Stimulated activated CD4-positive, alpha-beta T cell treated with anti-CD3 and anti-CD28 coated beads, Interleukin-4, amount 100 ng/mL, for 48 hours (primary cell): Measurements from ENCODE around the gene CABP4.
A peak's percentile ranks its signal among the peaks of the same experiment; 100 is the strongest.
"Not testable (repeated sequence)": the region's sequence is repeated elsewhere in the genome, so short reads cannot be mapped to it uniquely, and the experiment has no call there.

Experiments
- DNase-seq, 2 donors: peaks; one replicate each; pipeline ENCODE4 v3.0.0-alpha.2; 2020; ENCODE audit warnings: low read depth in 2 of 2

Gene CABP4

DNA sequence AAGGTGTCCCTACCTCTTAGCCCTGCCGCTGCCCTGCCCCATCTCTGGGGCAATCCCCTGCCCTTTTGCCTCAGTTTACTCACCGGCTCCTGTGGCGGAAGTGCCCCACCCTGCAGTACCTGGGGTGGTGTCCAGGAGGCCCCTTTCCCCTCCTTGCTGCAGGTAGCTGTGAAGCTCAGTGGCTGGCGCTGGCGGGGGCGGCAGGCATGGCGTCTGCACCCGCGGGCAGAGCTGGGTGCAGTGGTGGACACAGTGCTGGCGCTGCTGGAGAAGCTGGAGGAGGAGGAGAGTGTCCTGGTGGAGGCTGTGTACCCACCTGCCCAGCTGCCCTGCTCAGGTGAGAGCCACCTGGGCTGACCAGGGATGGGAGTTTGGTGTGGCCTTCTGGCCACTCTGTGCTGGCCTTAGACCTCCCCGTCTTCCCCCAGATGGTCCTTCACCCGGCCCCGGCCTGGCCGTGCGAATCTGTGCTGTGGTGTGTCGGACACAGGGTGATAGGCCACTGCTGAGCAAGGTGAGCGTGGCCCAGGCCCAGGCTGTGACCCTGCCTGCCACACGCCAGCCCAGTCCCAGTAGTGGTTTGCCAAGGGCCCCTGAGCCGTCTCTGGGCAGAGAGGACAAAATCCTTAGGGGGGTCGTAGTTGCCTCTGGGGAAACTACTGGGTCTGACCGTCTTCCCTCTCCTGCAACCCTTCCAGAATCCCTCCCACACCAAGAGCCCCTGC, 35.7 kb upstream of the CABP4 start:
- DNase-seq = no peak

GRCh38 chr11:67420147-67420645, 35.0 kb upstream of the CABP4 start:
- DNase-seq = no peak

DNA sequence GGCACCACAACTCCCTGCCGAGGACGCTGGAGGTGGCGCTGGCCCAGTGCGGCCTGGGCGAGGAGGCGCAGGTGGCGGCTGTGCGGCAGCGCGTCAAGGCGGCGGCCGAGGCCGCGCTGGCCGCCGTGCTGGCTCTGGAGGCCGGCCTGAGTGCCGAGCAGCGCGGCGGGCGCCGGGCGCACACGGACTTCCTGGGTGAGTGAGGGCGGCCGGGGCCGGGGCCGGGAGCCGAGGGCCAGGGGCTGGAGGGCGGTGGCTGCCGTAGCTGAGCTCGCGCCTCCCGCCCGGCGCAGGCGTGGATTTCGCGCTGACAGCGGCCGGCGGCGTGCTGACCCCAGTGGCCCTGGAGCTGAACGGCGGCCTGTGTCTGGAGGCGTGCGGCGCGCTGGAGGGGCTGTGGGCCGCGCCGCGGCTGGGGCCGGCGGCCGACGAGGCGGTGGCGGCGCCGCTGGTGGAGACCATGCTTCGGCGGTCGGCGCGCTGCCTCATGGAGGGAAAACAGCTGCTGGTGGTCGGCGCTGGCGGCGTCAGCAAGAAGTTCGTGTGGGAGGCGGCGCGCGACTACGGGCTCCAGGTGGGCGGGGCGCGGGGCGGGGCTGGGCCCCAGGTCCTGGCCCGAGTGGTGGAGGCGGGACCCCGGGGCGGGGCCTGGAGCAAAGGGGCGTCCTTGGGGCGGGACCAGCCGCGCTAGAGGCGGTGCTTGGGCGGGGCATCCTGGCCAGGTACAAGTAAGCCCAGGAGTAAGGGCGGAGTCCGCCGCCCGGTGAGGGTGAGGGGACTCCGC, 34.3 kb upstream of the CABP4 start:
- DNase-seq = peak; percentile 97 to 99

DNA sequence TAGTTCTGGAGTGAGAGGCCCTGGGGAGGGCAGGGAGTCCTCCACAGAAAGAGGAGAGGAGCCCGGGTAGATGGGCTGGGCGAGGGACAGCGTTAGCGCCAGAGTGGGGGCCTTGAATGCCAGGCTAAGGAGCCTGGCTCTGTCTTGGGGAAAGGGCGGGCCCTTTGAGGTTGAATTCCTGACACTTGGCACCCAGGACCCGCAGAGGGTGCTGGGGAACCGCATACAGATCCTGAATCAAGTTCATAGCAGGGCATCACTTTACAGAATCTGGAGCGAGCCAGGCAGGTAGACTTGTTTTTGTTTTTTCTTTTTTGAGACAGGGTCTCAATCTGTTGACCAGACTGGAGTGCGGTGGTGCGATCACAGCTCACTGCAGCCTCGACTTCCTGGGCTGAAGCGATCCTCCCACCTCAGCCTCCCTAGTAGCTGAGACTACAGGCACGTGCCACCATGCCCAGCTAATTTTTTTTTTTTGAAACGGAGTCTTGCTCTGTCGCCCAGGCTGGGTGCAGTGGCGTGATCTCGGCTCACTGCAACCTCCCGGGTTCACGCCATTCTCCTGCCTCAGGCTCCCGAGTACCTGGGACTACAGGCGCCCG, 33.6 kb upstream of the CABP4 start:
- no peak for DNase-seq

DNA sequence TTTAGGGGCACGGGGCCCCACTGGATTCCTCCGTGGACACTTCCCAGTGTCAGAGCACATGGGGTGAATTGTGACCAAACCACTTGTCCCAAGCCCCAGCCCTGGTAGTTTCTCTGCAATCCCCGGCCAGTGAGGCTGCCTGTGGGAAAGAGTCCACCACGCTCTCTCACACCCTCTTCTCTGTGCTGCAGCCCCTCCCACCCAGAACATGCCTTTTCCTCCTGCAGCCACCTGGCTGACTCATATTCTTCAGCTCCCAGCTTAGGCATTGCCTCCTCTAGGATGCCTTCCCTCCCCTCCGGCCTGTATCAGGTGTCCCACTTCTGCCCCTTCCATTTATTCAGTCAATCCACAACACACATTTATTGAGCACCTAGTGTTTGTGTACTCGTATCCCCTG, 32.3 kb upstream of the CABP4 start:
- DNase-seq = no peak

- DNase-seq = no peak
Measured at GRCh38 chr11:67423466-67423865, 31.7 kb upstream of the CABP4 start.

- DNase-seq = no peak
Measured at GRCh38 chr11:67423891-67424613, 31.1 kb upstream of the CABP4 start.

- DNase-seq = not testable (repeated sequence)
Measured at GRCh38 chr11:67427364-67427859, 27.7 kb upstream of the CABP4 start.

DNA sequence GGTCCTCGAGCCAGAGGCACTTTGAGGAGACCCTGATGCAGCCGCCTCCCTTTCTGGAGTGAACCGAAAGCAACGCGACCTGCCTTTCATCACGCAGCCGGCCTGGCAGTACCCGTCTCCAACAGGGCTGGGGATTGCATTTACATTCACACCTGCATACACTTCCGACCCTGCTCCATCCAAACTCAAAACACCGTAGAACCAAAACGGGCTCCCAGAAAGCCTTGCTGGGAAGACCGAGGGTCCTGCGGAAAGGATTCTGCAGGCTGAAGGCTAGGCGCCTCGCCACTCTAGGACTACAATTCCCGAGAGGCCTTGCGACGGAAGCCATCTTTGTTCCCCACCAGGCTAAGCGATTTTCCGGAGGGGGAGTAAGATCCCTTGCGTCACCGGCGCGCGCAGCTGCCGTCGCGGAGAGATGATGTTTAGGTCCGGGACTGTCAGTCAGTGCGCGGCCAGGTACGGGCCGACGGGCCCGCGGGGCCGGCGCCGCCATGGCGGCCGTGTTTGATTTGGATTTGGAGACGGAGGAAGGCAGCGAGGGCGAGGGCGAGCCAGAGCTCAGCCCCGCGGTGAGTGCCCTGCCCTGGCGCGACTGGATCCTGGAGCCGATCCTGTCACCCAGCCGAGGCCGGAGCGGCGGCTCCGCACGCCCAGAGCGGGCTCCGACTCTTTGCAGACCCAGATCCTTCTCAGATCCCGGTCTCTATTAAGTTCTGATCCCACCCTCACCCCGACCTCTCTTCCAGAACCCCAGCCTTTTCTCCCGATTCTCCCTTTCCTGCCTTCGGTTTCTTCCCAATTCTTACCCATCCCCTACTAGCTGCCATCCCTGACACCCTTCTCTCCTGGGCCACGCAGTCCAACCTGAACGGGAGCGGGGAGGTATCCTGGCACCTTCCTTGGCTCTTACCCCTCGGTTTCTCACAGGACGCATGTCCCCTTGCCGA, 26.8 kb upstream of the CABP4 start, which contains the start of gene RPS6KB2:
Gene RPS6KB2, plus strand, starts transcription at position 443 of the 950 bp plus-strand sequence. Its CDS starts 52 bp downstream, at position 495.
- DNase-seq = peak; percentile 99 to 100

DNA sequence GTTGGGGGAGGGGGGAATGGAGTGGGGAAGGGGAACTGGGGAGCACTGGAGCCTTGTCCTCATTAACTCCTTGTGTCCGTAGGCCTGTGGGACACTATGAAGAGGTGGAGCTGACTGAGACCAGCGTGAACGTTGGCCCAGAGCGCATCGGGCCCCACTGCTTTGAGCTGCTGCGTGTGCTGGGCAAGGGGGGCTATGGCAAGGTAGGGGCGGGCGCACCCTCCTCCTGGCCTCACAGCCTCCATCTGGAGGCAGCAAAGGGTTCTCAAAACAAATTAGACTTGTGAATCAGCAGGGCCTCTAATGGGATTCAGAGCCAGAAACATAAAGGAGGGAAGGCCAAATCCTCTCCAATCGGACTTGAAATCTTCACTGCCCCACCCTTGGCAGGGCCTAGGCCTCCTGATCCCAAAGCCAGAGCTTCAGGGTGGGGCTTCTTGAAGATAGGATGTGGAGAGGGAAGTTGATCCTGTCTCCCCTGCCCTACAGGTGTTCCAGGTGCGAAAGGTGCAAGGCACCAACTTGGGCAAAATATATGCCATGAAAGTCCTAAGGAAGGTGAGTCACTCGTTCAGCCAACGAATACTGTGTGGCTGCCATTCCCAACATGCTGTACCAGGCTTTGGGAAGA, 26.0 kb upstream of the CABP4 start:
- no peak for DNase-seq

- no peak for DNase-seq
Measured at GRCh38 chr11:67429722-67430121, 25.4 kb upstream of the CABP4 start.

GRCh38 chr11:67431346-67432249, 23.6 kb upstream of the CABP4 start:
- no peak for DNase-seq

DNA sequence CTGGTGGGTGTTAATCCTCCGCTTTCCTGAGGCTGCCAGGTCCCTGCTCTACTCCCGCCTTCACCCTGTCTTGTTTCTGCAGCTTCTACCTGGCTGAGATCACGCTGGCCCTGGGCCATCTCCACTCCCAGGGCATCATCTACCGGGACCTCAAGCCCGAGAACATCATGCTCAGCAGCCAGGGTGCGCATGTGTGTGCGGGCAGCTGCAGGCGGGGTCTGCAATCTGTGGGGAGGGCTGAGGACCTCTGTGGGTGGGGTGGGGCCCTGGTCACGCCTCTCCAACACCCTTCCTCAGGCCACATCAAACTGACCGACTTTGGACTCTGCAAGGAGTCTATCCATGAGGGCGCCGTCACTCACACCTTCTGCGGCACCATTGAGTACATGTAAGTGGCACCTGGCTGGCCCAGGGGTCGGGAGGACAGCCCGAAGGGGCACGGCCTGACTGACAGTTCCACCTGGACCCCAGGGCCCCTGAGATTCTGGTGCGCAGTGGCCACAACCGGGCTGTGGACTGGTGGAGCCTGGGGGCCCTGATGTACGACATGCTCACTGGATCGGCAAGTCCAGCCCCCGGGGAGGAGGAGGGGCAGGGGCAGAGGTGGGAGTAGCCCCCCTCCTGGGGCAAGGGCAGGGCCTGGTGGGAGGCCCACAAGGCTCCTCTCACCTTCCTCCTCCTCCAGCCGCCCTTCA, 22.4 kb upstream of the CABP4 start:
- DNase-seq = no peak

DNA sequence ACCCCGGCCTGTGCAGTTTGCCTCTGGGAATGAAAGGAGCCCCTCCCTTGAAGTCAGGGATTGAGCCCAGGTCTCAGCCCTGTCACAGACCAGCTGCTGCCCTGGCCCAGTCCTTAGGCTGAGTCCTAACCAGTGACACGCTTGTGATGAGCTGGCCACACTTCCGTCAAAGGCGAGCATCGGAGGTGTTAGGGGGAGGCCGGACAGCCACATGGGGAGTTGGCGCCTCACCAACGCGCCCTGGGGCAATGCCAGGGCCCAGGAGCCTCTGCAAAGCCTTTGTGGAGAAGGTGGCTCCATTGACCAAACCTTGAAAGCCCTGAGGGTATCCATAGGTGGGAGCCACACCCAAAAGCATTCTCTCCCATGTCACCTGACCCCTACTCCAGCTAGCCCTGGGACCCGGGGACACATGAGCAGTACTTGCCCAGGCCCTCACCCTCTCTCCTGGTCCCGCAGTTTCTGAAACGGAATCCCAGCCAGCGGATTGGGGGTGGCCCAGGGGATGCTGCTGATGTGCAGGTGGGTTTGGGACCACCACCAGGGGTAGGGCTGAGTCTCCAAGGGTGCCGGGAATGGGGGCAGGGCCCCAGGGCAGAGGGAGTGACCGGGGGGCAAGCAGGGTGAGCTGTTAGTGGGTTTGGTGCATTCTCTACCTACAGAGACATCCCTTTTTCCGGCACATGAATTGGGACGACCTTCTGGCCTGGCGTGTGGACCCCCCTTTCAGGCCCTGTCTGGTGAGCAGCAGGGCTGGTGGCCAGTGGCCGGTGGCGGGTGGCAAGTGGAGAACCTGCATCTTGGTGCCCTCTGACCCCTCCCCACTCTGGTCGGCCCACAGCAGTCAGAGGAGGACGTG, 21.4 kb upstream of the CABP4 start:
- DNase-seq = no peak

DNA sequence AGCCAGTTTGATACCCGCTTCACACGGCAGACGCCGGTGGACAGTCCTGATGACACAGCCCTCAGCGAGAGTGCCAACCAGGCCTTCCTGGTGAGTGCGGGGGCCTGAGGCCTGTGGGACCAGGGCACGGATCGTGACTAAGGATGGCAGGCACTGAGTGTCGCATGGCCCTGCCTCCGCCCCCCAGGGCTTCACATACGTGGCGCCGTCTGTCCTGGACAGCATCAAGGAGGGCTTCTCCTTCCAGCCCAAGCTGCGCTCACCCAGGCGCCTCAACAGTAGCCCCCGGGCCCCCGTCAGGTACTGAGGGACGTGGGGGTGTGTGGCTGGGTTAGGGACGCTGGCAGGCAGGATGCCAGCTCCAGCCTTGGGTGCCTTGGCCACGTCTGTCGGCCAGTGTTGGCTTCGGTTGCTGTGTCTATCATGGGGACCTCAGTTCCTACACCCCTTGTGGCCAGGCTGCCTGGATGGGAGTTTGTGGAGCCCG, 20.7 kb upstream of the CABP4 start:
- DNase-seq = no peak

GRCh38 chr11:67435031-67435726, 20.0 kb upstream of the CABP4 start:
- DNase-seq = no peak
